Suppressor macrophage treated with lipopolysaccharide for 1 hour (primary cell): ENCODE measurements around the gene UBE2V1.
"Not testable (repeated sequence)": the region's sequence is repeated elsewhere in the genome, so short reads cannot be mapped to it uniquely, and the experiment has no call there.

Experiments used
- DNase-seq, 3 donors: peaks; one replicate each; pipeline ENCODE4 v3.0.0-alpha.2; 2020 to 2022

The UBE2V1 gene

DNA sequence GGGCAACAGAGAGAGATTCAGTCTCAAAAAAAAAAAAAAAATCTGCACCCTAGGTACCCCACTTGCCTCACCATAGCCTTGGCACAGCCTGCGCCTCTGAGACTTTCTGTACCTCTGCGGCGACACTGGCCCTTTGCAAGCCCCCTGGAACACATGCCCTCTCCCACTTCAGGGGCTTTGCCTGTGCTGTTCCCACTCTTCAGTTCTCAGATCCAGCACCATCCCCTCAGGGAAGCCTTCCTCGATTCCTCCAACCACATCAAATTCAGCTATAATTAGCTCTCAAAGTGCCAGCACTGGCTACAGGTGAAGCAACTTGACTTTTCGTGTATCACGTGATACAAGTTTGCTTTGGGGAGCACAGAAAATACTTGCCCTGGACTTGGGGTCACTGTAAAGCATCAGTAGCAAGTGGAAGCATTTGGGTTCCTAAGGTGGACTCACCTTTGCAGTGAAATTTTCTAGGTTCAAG lies 2.1 kb upstream of the UBE2V1 start:
- DNase-seq: no peak

DNA sequence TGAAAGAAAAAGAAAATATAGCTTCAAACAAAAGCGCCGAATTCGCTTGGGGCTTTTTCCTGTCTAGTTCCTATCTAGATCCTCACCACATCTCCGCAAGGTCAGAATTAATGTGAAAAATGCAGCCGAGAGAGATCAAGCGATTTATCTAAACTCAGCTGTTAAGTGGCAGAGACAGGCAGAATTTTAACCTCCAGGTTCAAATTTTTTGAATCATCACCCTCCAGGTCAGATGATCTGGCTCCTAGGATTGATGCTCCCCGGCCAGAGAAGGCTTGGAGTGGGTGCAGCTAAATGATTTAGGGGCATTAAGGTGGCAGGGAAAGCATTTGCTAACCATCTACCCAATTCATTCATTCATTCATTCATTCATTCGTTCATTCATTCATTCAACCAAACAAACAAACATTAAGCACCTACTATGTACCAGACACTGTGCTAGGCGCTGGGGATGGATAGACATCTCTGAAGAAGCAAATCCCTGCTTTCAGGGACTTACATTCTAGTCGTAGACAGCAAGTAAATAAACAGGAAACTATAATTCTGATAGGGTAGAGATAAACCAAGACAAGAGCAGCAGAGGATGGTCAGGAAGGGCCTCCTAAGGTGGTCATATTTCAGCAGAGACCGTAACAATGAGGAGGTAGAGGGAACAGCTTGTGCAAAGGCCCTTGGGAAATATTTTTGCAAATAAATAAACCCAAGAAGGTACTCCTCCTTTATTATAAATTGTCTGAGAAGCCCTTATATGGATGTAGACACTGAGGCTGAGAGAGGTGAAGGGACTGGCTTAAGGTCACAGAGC lies 672 bp upstream of the UBE2V1 start:
- no peak for DNase-seq

DNA sequence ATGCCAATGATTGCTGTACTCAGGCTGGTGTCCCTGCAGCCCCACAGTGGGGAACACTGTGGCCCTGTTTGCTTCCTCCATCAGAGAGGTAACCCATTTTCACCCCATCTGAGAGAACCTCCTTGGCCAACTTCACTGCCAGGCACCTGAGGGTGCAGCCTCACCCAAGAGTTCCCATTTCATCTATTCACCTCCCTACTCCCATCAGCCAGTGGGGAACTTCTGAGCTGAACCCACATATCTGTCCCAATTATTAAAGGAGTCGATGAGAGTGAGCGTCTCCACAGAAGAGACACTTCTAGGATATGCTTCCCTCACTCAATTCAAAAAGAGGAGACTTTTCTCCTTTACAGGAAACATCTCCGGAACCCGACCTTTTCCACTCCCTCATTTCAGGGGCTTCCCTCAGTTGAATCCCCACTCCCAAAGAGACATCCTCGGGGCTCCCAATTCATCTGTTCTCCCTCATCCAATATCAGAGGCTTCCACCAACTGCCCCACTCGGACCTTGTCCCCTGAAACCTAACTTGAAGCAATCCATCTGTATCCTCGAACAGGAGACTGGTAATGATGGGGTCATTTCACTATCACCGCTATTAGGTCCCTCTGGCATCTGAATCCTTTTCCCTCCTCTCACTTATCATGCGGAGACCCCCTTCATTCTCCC lies 988 bp downstream of the UBE2V1 start:
- no peak for DNase-seq

DNA sequence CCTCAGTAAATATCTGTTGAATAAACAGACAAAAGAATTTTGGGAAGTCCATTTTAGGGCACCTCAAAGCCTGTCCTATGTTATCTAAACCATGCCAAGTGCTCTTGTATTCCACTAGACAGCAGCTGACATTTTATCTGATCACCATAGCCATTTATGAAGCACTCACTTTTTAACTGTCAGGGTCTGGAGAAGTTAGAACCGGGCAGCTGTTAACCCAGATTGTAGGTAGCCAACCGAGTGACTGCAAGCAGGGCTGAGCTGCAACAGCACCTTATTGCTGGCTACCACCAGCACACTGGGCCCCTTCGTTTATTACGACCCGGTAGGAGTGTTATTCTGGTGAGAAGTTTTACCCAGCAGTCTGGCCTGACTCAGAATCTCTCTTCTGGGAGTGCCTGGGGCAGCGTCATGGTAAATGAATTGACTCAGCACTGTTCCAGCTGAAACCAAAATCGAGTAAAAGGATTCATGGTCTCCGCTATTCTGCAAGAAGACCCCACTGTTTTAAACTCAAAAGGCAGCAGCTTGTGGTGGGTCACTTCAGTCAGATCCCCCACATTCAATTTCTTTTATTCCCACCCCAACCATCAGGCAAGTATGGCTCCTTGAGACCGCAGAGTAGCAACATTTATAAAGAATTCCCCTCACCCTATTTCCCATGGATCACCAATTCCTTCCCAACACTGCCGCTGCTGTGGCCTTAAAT lies 1.7 kb downstream of the UBE2V1 start:
- peak; percentile 39 to 43 (median 43) for DNase-seq

DNA sequence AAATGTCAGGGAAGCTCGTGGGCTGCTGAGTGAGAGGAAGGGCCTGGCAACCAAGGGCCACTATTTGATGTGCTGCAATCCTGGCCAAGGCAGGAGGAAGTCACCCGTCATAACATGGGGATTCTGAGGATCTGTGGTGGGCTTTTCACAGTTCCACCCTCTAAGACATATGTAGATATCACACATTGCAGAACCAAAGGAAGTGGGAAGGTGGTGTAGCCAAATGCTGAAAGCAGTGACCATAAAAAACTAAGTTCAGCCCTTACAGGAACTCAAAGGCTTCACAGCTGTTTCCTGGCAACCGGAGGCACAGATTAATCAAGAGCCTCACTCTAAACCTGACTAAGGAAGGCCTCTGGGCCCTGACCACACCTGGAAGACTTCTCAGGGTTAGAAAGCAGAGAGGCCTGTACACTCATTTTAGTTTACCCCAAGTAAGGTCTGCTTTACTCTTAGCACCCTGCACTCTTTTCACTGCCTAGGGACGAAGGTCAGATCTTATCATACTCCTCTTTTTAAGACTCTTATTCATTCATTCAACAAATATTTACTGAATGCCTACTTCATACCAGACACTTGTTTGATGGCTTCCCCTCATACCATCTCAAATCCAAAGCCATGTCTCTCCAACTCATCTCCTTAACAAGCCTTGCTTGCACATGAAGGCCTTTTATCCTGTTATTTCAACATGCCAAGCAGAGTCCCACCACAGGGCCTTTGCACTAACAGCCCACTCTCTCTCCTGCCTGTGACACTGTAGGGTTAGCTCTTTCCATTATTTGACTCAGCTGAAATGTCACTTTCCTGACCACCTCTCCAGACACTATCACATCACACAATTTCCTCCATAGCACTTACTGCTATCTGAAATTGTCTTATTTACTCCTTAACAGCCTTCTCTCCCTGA lies 2.6 kb downstream of the UBE2V1 start:
- peak; percentile 61 to 81 (median 65) for DNase-seq

DNA sequence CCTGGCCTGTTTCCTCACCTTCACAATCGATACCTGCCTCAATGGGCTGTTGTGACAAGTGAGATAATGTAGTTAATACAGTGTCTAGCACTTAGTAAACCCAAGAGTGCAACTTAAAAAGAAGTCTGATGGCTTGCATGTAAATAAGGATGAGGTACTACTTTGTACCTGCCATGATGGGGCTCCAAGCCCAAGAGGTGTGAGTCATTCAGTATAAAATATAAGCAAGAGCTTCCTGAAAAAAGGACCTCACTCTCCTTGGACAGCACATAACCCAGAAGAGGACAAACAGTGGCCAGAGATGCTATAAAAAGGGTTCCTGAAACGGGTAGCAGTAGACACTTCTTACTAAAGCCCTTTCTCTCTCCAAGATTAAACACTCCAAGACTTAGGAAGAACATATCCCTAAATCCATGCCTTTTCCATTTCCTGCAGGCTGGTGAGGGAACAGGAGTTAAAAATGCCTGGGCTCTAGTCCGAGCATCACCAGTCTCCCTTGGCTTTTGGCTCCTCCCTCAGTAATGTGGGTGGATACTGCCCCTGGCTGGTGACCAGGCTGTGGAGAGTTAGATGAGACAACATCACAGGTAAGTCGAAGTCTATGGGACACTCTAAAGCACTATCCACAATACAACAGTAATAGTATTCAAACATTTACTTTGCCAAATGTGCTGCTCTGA lies 4.3 kb downstream of the UBE2V1 start:
- peak in 1 of 3 donors; percentile 33 for DNase-seq

DNA sequence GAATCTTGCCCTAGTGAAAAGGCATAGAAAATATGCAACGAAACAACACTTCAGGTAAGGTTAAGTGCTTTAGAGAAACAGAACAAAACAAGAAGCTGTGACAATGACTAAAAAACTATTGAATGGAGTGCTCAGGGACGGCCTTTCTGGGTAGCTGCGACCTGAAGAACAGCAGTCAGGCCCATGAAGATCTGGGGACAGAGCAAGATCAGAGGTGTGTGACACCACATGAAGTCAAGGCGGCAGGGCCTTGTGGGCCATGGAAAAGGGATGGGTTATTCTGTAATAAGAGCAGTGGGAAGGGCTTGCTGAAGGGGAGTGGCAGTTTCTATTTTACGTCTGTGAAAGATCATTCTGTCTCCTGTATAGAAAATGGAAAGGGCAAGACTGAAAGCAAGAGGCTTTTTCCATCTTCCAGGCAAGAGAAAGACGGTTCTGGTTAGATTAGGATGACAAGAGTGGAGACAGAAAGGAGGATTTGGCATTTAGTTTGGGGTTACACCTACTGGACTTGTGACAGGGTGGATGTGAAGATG lies 5.1 kb downstream of the UBE2V1 start:
- DNase-seq: no peak

DNA sequence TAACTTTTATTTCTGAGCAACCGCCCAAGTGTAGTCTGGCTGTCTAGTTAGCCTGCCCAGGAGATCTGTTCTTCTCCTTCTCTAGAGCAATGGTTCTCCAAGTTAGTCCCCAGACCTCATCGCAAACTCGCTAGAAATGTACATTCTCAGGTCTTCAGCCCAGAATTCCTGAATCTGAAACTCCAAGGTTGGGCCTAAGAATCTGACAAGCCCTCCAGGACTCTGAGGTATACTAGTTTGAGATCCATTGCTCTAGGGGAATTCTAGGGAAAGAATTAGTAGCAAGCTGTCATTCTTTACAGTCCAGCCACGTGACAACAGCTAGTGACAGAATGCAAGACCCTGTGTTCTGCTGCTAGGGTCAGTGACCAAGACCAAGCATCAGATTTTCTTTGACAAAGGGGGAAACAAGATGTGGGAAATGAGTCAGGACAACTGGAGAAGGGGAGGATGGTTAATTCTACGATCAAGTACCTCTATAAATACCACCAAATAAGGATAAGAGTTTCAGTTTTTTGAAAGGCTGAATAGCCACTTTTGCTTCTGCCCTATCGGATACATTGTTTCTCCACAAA lies 5.8 kb downstream of the UBE2V1 start:
- peak in 2 of 3 donors; percentile 38 to 49 for DNase-seq

DNA sequence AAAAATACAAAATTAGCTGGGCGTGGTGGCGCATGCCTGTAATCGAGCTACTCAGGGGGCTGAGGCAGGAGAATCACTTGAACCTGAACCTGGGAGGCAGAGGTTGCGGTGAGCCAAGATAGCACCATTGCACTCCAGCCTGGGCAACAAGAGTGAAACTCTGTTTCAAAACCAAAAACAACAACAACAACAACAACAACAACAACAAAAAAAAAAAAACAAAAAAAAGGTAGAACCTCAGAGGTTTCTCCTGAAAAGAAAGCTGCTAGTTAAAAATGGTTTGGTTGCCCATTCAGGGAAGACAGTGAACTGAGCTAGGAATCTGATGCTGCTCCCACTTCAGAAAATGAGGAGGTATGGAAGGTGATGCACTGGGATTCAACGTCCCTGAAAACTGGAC lies 6.3 kb downstream of the UBE2V1 start:
- not testable (repeated sequence) for DNase-seq

DNA sequence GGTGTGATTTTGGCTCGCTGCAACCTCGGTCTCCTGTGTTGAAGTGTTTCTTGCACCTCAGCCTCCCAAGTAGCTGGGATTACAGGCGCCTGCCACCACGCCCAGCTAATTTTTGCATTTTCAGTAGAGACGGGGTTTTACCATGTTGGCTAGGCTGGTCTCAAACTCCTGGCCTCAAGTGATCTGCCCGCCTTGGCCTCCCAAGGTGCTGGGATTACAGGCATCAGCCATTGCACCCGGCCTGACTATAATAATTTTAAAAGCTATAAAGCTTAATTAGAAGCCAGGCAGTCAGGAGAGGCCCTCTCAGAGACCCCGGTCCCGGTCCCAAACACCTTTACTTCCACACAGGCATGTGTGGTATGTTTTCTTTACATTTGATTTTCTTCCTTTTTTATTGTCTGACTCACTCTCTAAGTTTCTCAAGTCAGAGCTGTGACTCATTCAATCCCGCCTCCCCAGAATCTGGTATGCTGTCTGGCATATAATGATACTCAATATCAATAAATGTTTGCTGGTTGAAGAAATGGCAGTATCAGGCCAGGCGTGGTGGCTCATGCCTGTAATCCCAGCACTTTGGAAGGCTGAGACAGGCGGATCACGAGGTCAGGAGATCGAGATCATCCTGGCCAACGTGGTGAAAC lies 9.4 kb downstream of the UBE2V1 start:
- DNase-seq: peak; percentile 73 to 86 (median 83)

DNA sequence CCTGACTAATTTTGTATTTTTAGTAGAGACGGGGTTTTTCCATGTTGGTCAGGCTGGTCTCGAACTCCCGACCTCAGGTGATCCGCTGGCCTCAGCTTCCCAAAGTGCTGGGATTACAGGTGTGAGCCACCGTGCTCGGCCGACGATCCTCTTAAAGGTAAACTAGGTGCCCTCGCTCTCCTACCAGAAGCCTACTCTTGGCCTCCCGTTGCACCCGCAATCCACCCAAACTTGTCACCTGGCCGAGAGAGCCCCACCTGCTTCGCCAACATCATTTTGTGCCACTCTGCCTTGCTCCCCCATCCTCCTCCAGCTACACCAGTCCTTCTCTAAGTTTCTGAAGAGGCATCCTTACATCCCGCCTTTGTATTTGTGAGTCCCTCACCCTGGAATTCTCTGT lies 10.4 kb downstream of the UBE2V1 start:
- not testable (repeated sequence) for DNase-seq

DNA sequence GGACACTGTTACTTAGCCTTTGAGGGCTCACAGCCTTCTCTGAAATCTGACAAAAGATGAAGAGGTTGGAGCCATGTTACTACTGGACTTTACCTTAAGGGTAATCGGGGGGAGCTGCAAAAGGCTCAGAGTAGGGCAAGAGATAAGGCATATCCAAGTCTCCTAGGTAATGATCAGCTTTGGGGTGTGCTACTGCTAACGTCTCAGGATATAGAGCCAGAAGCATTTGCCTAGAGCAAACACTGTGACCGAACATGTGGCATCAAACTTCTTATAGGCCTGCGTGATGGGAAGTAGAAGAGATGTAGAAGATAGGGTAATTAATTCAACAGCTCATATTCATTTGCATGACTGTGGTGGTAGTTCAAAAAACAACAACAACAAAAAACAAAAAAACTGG lies 11.1 kb downstream of the UBE2V1 start:
- DNase-seq: no peak

DNA sequence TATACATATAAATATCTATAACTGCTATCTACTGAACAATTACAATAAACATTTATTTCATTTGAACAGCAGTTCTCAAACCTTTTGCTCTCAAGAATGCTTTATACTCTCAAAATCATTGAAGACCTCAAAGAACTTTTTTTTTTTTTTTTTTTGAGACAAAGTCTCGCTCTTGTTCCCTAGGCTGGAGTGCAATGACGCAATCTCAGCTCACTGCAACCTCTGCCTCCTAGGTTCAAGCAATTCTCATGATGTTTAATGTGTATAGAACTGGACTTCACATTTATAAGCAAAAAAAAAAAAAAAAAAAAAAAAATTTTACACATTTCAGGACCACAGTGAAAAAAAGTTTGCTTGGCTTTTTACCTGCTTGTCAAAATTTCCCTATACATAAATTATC lies 11.7 kb downstream of the UBE2V1 start:
- no peak for DNase-seq

DNA sequence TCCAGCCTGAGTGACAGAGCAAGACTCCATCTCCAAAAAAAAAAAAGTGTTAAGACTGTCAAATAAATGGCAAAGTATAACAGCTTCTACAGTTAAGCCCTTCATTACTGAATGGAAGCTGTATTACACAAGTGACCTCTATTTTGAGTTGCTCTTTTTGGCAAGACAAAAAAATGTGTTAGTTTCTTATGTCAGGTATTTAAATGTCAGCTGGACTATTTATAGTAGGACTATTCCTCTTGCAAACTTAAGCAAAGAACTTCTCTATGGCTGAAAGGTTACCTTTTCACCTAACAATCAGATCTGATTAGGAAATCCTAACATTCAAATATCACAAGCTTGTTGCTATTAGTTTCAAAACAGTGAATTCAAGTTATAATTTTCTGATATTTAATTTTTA lies 12.4 kb downstream of the UBE2V1 start:
- DNase-seq: no peak

DNA sequence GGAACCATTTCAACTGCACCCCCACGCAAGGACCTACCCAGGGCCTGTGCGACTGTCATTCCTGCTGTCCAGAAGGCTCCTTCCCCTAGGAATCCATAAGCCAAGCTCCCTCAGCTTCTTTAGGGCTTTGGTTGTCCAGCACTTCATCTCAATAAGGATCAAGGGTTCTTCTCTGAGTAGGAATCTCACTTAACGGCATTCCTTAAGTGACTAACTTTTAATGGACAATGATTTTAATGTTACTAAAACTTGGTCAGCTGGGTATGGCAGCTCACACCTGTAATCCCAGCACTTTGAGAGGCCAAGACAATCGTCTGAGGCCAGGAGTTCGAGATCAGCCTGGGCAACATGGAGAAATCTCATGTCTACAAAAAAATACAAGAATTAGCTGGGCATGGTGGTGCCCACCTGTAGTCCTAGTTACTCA lies 13.4 kb downstream of the UBE2V1 start:
- no peak for DNase-seq

DNA sequence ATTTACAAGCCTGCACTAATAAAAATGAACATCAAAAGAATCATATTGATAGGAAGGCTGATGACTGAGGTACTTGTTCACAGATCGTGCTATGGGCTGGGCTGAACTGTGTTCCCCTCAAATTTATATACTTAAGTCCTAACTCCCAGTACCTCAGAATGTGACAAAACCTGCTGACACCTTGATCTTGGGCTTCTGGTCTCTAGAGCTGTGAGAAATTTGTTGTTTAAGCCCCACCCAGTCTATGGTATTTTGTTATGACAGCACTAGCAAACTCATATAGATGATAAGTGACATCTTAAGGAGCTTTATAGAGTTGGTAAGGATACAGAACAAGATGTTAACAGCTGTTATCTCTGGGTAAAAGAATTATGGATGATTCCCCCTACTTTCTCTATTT lies 13.8 kb downstream of the UBE2V1 start:
- no peak for DNase-seq

DNA sequence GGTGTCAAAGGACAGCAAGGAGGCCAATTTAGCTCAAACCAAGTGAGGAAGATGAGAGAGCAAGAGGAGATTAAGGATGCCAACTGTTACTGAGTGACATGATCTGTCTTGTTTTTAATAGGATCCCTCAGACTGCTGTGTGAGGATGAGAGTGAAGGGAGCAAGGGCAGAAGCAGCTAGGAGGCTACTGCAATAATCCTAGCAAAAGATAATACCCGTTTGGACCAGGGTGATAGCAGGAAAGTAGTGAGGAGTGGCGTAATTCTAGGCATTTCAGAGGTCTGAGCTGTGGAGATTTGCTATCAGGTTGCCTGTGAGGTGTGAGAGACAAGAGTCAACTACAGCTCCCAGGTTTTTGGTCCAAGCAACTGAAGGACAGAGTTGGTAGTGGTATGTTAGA lies 14.7 kb downstream of the UBE2V1 start:
- no peak for DNase-seq

DNA sequence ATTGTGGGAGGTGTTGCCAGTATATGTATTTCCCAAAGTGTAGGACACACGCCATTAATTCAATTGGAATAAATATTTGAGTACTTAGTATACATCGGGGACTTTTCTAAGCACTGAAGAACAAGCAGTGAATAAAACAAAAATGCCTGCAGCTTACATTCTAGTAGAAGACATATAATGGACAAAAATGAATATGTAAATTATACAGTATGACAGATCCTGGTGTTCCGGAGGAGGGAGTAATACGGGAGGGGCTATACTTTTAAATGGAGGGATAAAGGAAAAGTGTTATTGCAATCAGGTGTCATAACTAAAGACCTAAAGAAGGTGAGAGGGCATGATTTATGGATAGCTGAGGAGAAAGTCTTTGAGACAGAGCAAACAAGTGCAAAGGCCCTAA lies 15.1 kb downstream of the UBE2V1 start:
- no peak for DNase-seq

DNA sequence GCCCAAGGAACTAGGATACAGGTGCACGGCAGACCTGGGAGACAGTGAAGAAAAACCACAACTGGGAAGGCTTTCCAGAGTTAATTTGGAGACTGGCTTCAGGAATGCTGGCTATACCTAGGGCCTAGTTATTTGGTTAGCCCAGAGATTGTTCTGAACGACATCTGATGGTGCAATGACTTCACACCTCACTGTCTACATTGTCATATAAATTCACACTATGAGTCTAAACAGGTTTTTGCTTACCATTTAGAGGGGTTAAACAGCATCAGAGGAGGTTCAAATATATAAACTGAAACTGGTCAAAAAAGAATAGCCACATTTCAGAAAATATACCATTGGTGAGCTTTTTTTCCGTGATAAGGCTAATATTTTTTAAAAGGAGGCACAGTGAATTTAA lies 16.7 kb downstream of the UBE2V1 start:
- DNase-seq: no peak

DNA sequence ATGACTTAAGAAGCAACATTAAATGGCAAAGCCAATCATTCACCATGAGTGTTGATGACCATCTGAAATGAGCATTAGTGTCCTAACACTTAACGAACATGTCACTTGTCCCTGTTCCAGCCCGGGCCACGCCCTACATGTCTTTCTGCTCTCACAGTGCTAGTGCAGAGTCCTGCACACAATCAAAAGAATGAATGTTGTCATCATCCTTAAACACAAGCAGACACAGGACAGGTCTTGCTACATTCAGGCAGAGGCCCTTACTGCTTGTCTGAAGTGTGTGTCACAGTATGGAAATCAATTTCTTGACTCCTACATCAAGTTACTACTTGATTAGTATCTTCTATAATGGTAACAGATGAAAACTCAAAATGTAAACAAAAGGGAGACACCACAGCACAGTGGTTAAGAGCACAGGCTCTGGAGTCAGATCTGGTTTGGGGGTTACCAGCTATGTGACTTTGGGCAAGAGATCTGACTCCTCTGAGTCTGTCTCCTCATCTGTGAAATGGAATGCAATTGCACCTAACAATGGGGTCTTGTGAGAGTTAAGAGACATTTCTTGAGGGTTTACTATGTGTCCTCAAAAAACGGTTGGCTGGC lies 17.4 kb downstream of the UBE2V1 start:
- DNase-seq: no peak
